Esophagus (tissue), 2 donors: ENCODE results near the gene DOP1A. TPM values are rescaled to one million over a fixed set of nuclear protein-coding genes. Genes with fewer than 3 reads are reported as not detected.

Experiments
- H3K27ac ChIP-seq, 2 donors: one replicate each; pipeline ENCODE4 v1.5.1; 2013; ENCODE audit warnings: low read depth in 2 of 2, mild to moderate bottlenecking in 2 of 2, inconsistent platforms in 1 of 2, low read length in 1 of 2, moderate library complexity in 1 of 2
- H3K27me3 ChIP-seq, 2 donors: one replicate each; pipeline ENCODE4 v1.6.1; 2013; ENCODE audit warnings: low read length in 2 of 2, control low read depth in 1 of 2, mild to moderate bottlenecking in 1 of 2; ENCODE audit not compliant: insufficient read depth in 2 of 2, control insufficient read depth in 1 of 2
- H3K36me3 ChIP-seq, 2 donors: one replicate each; pipeline ENCODE4 v1.6.1; 2013; ENCODE audit warnings: low read length in 1 of 2; ENCODE audit not compliant: control insufficient read depth in 2 of 2, insufficient read depth in 2 of 2
- H3K4me1 ChIP-seq, 2 donors: one replicate each; pipeline ENCODE4 v1.6.1; 2013; ENCODE audit warnings: low read length in 1 of 2; ENCODE audit not compliant: control insufficient read depth in 2 of 2, insufficient read depth in 2 of 2
- H3K4me3 ChIP-seq, 2 donors: one replicate each; pipeline ENCODE4 v1.5.1; 2013; ENCODE audit warnings: low read length in 2 of 2, mild to moderate bottlenecking in 2 of 2, low read depth in 1 of 2, moderate library complexity in 1 of 2
- H3K9me3 ChIP-seq, 2 donors: one replicate each; pipeline ENCODE4 v1.6.1; 2013; ENCODE audit warnings: mild to moderate bottlenecking in 2 of 2, low read depth in 1 of 2, low read length in 1 of 2, moderate library complexity in 1 of 2; ENCODE audit not compliant: control insufficient read depth in 2 of 2, insufficient read depth in 1 of 2
- WGBS, 2 donors: extraction: QIAGEN DNeasy Blood & Tissue Kit; methylation state at CpG; one replicate each; pipeline ENCODE4 v1.1.7; 2013; 5-methylcytosine and 5-hydroxymethylcytosine counted together
- polyA plus RNA-seq, 2 donors: library from polyadenylated mRNA; stranded (reverse); fragments of 200-250 nt; gene quantifications; one replicate each; pipeline ENCODE4 v1.2.3, GENCODE V29; 2013
- donor health status: healthy with polysubstance abuse.
- donor health status: Bipolar disorder and iron deficiency.

DOP1A gene
- polyA plus RNA-seq = 1 to 10 TPM; 5.8 to 6.0 TPM

- Histone ChIP-seq H3K27me3 (no peaks in the 10 kb centered on the region), H3K4me1 (no peaks in the 10 kb centered on the region), H3K27ac (peak within 1 kb of the TSS; percentile 97 to 98), H3K36me3 (no peaks in the 10 kb centered on the region), H3K9me3 (no peaks in the 10 kb centered on the region), H3K4me3 (peak within 1 kb of the TSS; percentile 81 to 87)
- WGBS, 2 donors = 0 to 1% methylated on average over 76 to 78 of the region's 78 CpGs
Measured at GRCh38 chr6:83067448-83068439, at the start of gene DOP1A. TSS of gene DOP1A (plus strand) at chr6:83067671. CDS start at chr6:83096978, 29,307 bp downstream.

- Histone ChIP-seq H3K27ac (no peak overlapping the region), H3K4me1 (no peaks in the 10 kb centered on the region), H3K4me3 (no peak overlapping the region), H3K27me3 (no peaks in the 10 kb centered on the region), H3K9me3 (no peaks in the 10 kb centered on the region), H3K36me3 (peaks cover 0 to 2% of the 10 kb centered on the region in 2 donors)
- 93 to 96% methylated on average over 4 of the region's 4 CpGs for WGBS, 2 donors
Measured at GRCh38 chr6:83019741-83020140, 47.7 kb upstream of the DOP1A start.

GRCh38 chr6:83031689-83032088, 35.8 kb upstream of the DOP1A start:
- Histone ChIP-seq H3K4me1 (no peaks in the 10 kb centered on the region), H3K4me3 (no peak overlapping the region), H3K27me3 (no peaks in the 10 kb centered on the region), H3K36me3 (peaks cover 0 to 3% of the 10 kb centered on the region in 2 donors), H3K27ac (no peak overlapping the region), H3K9me3 (peaks cover 0 to 6% of the 10 kb centered on the region in 2 donors)
- WGBS, 2 donors = 97% methylated on average over 6 of the region's 6 CpGs

- 94 to 97% methylated on average over 2 of the region's 2 CpGs for WGBS, 2 donors
- Histone ChIP-seq H3K9me3 (no peaks in the 10 kb centered on the region), H3K27me3 (no peaks in the 10 kb centered on the region), H3K27ac (no peak overlapping the region), H3K36me3 (no peaks in the 10 kb centered on the region), H3K4me3 (no peak overlapping the region), H3K4me1 (no peaks in the 10 kb centered on the region)
Measured at GRCh38 chr6:83038246-83038645, 29.2 kb upstream of the DOP1A start.

GRCh38 chr6:83042467-83043053, 24.9 kb upstream of the DOP1A start:
- Histone ChIP-seq H3K4me1 (no peaks in the 10 kb centered on the region), H3K36me3 (no peaks in the 10 kb centered on the region), H3K9me3 (no peaks in the 10 kb centered on the region), H3K4me3 (no peak overlapping the region), H3K27ac (no peak overlapping the region), H3K27me3 (no peaks in the 10 kb centered on the region)
- WGBS, 2 donors = 70 to 78% methylated on average over 4 of the region's 4 CpGs

GRCh38 chr6:83044091-83044768, 23.2 kb upstream of the DOP1A start:
- Histone ChIP-seq H3K27ac (no peak overlapping the region), H3K4me1 (no peaks in the 10 kb centered on the region), H3K36me3 (no peaks in the 10 kb centered on the region), H3K9me3 (no peaks in the 10 kb centered on the region), H3K4me3 (no peak overlapping the region), H3K27me3 (no peaks in the 10 kb centered on the region)
- WGBS, 2 donors = 89 to 91% methylated on average over 6 of the region's 6 CpGs

GRCh38 chr6:83047065-83047754, 20.3 kb upstream of the DOP1A start:
- Histone ChIP-seq H3K9me3 (no peaks in the 10 kb centered on the region), H3K4me3 (no peak overlapping the region), H3K36me3 (peaks cover 0 to 3% of the 10 kb centered on the region in 2 donors), H3K27me3 (no peaks in the 10 kb centered on the region), H3K27ac (no peak overlapping the region), H3K4me1 (no peaks in the 10 kb centered on the region)
- WGBS, 2 donors = 91 to 92% methylated on average over 7 of the region's 7 CpGs

GRCh38 chr6:83051377-83052172, 15.9 kb upstream of the DOP1A start:
- Histone ChIP-seq H3K27me3 (no peaks in the 10 kb centered on the region), H3K27ac (no peak overlapping the region), H3K4me1 (no peaks in the 10 kb centered on the region), H3K9me3 (no peaks in the 10 kb centered on the region), H3K4me3 (no peak overlapping the region), H3K36me3 (peaks cover 0 to 3% of the 10 kb centered on the region in 2 donors)
- WGBS, 2 donors = 42 to 49% methylated on average over 5 of the region's 5 CpGs
